GM19351 (cell line): ENCODE measurements around the gene RYR2.

Experiments
- ATAC-seq: cut with Tn5 transposase; IDR thresholded peaks from one replicate; pipeline ENCODE4 v1.9.1; 2021; ENCODE audit warnings: mild to moderate bottlenecking, moderate library complexity; ENCODE audit not compliant: unreplicated experiment

RYR2 gene

DNA sequence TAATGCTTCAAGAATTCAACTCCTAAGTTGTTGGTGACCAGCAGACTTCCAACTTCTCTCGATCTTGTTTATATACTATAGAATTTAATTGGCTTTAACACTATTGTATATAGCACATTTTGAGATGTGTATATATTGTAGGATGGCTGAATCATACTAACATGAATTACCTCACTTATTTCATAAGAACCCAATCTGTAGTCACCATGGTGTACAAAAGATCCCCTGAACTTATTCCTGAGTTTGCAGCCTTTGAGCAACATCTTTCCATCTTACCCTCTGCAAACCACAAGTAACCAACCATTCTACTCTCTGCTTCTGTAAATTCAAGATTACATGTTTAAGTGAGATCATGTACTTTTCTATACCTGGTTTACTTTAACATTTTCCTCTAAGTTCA, 836.4 kb downstream of the RYR2 start:
- no peak for ATAC-seq

- ATAC-seq = no peak
These were observed 837.2 kb downstream of the RYR2 start for GRCh38 chr1:237879195-237879594.
